HEK293 (cell line): ENCODE data around the gene MAP6.
A peak's percentile ranks its signal among the peaks of the same experiment; 100 is the strongest.

Experiments
- CTCF ChIA-PET: fragments of 350-600 bp; formaldehyde crosslinking; extraction: SDS; loops from one replicate; lab custom pipeline; 2021; ENCODE audit warnings: antibody characterized with exemption; lab: Yijun Ruan, JAX
- POLR2A ChIA-PET: fragments of 300-600 bp; formaldehyde crosslinking; extraction: SDS; loops from one replicate; lab custom pipeline; 2020; ENCODE audit warnings: antibody characterized with exemption, inconsistent platforms; lab: Yijun Ruan, JAX
- H3K27ac ChIP-seq: fragments of 200-500 bp; sonication (Bioruptor generic); 2 replicates; pipeline ENCODE4 v1.5.1; 2014; ENCODE audit warnings: low read depth, low read length, control low read depth, inconsistent platforms; ENCODE audit errors: extremely low read depth
- H3K36me3 ChIP-seq, 2 experiments: fragments of 200-500 bp in 1 of 2; sonication (Bioruptor generic) in 1 of 2; 1 replicate in 1 of 2; 2 replicates in 1 of 2; pipeline ENCODE4 v1.5.1; 2014 to 2017; ENCODE audit warnings: inconsistent platforms in 2 of 2, low read length in 2 of 2; ENCODE audit not compliant: control insufficient read depth in 2 of 2, insufficient read depth in 1 of 2
- H3K4me1 ChIP-seq: fragments of 200-500 bp; sonication (Bioruptor generic); 2 replicates; pipeline ENCODE4 v1.5.1; 2014; ENCODE audit warnings: mild to moderate bottlenecking, low read length, inconsistent platforms; ENCODE audit not compliant: control insufficient read depth, insufficient read depth
- H3K4me3 ChIP-seq: 2 replicates; pipeline ENCODE4 v1.5.1; 2011; ENCODE audit warnings: low read depth, mild to moderate bottlenecking, control low read depth, low read length, moderate library complexity
- H3K9me3 ChIP-seq: fragments of 200-500 bp; sonication (Bioruptor generic); 2 replicates; pipeline ENCODE4 v1.5.1; 2014; ENCODE audit warnings: low read depth, low read length, inconsistent platforms; ENCODE audit not compliant: control insufficient read depth, insufficient read depth
- BCL11A ChIP-seq: fragments of 450-650 bp; formaldehyde crosslinking; IDR thresholded peaks from 2 replicates; pipeline ENCODE4 v1.5.1; 2016; ENCODE audit warnings: low read depth, missing biosample characterization, missing genetic modification characterization
- EGR2 ChIP-seq: fragments of 450-650 bp; formaldehyde crosslinking; IDR thresholded peaks from 2 replicates; pipeline ENCODE4 v1.5.1; 2016; ENCODE audit warnings: low read depth, missing biosample characterization, missing genetic modification characterization
- HOXC10 ChIP-seq: sonication (generic); formaldehyde crosslinking; IDR thresholded peaks from 2 replicates; pipeline ENCODE4 v1.8.1; 2023; ENCODE audit warnings: mild to moderate bottlenecking, missing genetic modification reagents
- MEIS1 ChIP-seq: sonication (generic); formaldehyde crosslinking; IDR thresholded peaks from 2 replicates; pipeline ENCODE4 v1.8.1; 2022; ENCODE audit warnings: missing genetic modification reagents, mild to moderate bottlenecking, borderline replicate concordance
- REPIN1 ChIP-seq: fragments of 450-650 bp; formaldehyde crosslinking; IDR thresholded peaks from 2 replicates; pipeline ENCODE4 v1.5.1; 2017; ENCODE audit warnings: missing biosample characterization, missing genetic modification characterization, low read depth
- ZBTB20 ChIP-seq: fragments of 450-650 bp; formaldehyde crosslinking; IDR thresholded peaks from 2 replicates; pipeline ENCODE4 v1.5.1; 2016; ENCODE audit warnings: missing biosample characterization, missing genetic modification characterization
- ZFP3 ChIP-seq: fragments of 450-650 bp; formaldehyde crosslinking; IDR thresholded peaks from 2 replicates; pipeline ENCODE4 v1.5.1; 2016; ENCODE audit warnings: low read depth, missing biosample characterization, missing genetic modification characterization
- ZFP37 ChIP-seq: fragments of 450-650 bp; formaldehyde crosslinking; IDR thresholded peaks from 2 replicates; pipeline ENCODE4 v1.5.1; 2016; ENCODE audit warnings: missing biosample characterization, missing genetic modification characterization
- ZIC2 ChIP-seq: fragments of 450-650 bp; formaldehyde crosslinking; IDR thresholded peaks from 2 replicates; pipeline ENCODE4 v1.5.1; 2016; ENCODE audit warnings: missing biosample characterization, missing genetic modification characterization
- ZNF121 ChIP-seq: fragments of 450-650 bp; formaldehyde crosslinking; IDR thresholded peaks from 2 replicates; pipeline ENCODE4 v1.5.1; 2016; ENCODE audit warnings: missing biosample characterization, missing genetic modification characterization
- ZNF132 ChIP-seq: fragments of 450-650 bp; formaldehyde crosslinking; IDR thresholded peaks from 2 replicates; pipeline ENCODE4 v1.5.1; 2017; ENCODE audit warnings: missing biosample characterization, missing genetic modification characterization, borderline replicate concordance
- ZNF155 ChIP-seq: fragments of 450-650 bp; formaldehyde crosslinking; IDR thresholded peaks from 2 replicates; pipeline ENCODE4 v1.5.1; 2016; ENCODE audit warnings: missing biosample characterization, missing genetic modification characterization
- ZNF175 ChIP-seq: fragments of 450-650 bp; formaldehyde crosslinking; IDR thresholded peaks from 2 replicates; pipeline ENCODE4 v1.5.1; 2016; ENCODE audit warnings: missing biosample characterization, missing genetic modification characterization
- ZNF221 ChIP-seq: fragments of 450-650 bp; formaldehyde crosslinking; IDR thresholded peaks from 2 replicates; pipeline ENCODE4 v1.5.1; 2017; ENCODE audit warnings: missing biosample characterization, missing genetic modification characterization, borderline replicate concordance
- ZNF24 ChIP-seq: fragments of 450-650 bp; formaldehyde crosslinking; IDR thresholded peaks from 2 replicates; pipeline ENCODE4 v1.5.1; 2016; ENCODE audit warnings: missing biosample characterization, missing genetic modification characterization
- ZNF274 ChIP-seq, 2 experiments: fragments of 200-500 bp in 1 of 2; fragments of 450-650 bp in 1 of 2; sonication (Bioruptor generic) in 1 of 2; formaldehyde crosslinking in 1 of 2; IDR thresholded peaks; 2 replicates each; pipeline versions ENCODE4 v1.5.1 to v1.6.1; 2014 to 2016; ENCODE audit warnings: borderline replicate concordance in 1 of 2, inconsistent platforms in 1 of 2, low read length in 1 of 2, missing biosample characterization in 1 of 2, missing genetic modification characterization in 1 of 2
- ZNF37A ChIP-seq: fragments of 450-650 bp; IDR thresholded peaks from 2 replicates; pipeline ENCODE4 v1.5.1; 2018; ENCODE audit warnings: missing biosample characterization, missing genetic modification characterization
- ZNF416 ChIP-seq: fragments of 450-650 bp; formaldehyde crosslinking; IDR thresholded peaks from 2 replicates; pipeline ENCODE4 v1.5.1; 2016; ENCODE audit warnings: missing biosample characterization, missing genetic modification characterization
- ZNF843 ChIP-seq: fragments of 450-650 bp; formaldehyde crosslinking; IDR thresholded peaks from 2 replicates; pipeline ENCODE4 v1.5.1; 2016; ENCODE audit warnings: missing biosample characterization, missing genetic modification characterization
- ZSCAN16 ChIP-seq: fragments of 450-650 bp; formaldehyde crosslinking; IDR thresholded peaks from 2 replicates; pipeline ENCODE4 v1.5.1; 2016; ENCODE audit warnings: missing biosample characterization, missing genetic modification characterization
- TF ChIP-seq, protein P1 (sequence below): fragments of 450-650 bp; formaldehyde crosslinking; IDR thresholded peaks from 2 replicates; pipeline ENCODE4 v1.5.1; 2016; ENCODE audit warnings: missing biosample characterization, missing genetic modification characterization
- TF ChIP-seq, protein P2 (sequence below): fragments of 450-650 bp; formaldehyde crosslinking; IDR thresholded peaks from 2 replicates; pipeline ENCODE4 v1.5.1; 2016; ENCODE audit warnings: missing biosample characterization, missing genetic modification characterization
- TF ChIP-seq, protein P3 (sequence below): sonication (generic); formaldehyde crosslinking; IDR thresholded peaks from 2 replicates; pipeline ENCODE4 v1.8.1; 2022; ENCODE audit warnings: mild to moderate bottlenecking, moderate library complexity, missing genetic modification reagents
- TF ChIP-seq, protein P4 (sequence below): fragments of 450-650 bp; formaldehyde crosslinking; IDR thresholded peaks from 2 replicates; pipeline ENCODE4 v1.5.1; 2017; ENCODE audit warnings: missing biosample characterization, missing genetic modification characterization
- TF ChIP-seq, protein P5 (sequence below): fragments of 450-650 bp; formaldehyde crosslinking; IDR thresholded peaks from 2 replicates; pipeline ENCODE4 v1.5.1; 2017; ENCODE audit warnings: missing biosample characterization, missing genetic modification characterization
- TF ChIP-seq, protein P6 (sequence below): fragments of 450-650 bp; formaldehyde crosslinking; IDR thresholded peaks from 2 replicates; pipeline ENCODE4 v1.5.1; 2016; ENCODE audit warnings: missing biosample characterization, missing genetic modification characterization

MAP6 gene

DNA sequence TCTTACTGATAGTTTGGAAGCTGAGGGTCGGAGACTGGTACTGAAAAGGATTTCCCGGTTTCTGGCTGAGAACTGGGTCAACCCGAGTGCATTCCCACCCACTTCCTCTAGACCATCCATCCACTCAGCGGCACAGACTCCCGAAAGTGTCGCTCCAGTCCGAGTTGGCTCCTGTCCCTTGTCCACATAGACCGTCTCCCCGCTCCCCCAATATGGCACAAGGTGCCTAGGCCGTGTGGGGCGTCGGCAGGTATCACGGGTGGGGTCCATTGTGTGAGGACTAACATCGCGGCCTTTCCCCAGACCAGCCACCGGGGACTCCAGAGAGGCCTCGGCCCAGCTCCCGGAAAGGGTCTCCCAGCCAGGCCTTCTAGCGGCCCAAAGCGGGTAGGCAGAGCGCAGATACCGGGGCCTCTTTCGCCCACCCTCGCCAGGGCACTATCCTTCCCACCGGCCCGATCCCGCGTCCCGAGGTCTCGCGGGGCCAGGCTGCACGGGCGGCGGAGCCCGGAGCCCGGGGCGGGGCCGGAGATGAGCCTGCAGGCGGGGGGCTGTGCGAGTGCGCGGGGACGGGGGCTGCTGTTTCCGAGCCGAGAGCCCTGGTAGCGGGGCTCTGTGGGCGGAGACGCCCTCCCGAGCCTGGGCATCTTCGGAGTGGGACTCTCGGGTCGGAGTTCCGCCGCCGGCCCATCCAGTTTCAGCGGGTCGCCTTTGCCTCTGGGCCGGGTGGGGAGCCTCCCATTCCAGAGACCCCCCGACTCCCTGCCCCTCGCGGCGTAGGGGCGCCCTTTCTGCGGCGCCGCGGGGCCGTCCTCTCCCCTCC lies 85.7 kb downstream of the MAP6 start (continued):
- TF ChIP-seq, protein P1, sequence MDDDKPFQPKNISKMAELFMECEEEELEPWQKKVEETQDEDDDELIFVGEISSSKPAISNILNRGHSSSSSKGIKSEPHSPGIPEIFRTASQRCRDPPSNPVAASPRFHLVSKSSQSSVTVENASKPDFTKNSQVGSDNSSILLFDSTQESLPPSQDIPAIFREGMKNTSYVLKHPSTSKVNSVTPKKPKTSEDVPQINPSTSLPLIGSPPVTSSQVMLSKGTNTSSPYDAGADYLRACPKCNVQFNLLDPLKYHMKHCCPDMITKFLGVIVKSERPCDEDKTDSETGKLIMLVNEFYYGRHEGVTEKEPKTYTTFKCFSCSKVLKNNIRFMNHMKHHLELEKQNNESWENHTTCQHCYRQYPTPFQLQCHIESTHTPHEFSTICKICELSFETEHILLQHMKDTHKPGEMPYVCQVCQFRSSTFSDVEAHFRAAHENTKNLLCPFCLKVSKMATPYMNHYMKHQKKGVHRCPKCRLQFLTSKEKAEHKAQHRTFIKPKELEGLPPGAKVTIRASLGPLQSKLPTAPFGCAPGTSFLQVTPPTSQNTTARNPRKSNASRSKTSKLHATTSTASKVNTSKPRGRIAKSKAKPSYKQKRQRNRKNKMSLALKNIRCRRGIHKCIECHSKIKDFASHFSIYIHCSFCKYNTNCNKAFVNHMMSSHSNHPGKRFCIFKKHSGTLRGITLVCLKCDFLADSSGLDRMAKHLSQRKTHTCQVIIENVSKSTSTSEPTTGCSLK (tag by site-specific recombination), result no peak
- no peak for TF ChIP-seq ZNF221 (tag by site-specific recombination)
- no peak for TF ChIP-seq HOXC10 (CRISPR knock-in tag)
- TF ChIP-seq, protein P2, sequence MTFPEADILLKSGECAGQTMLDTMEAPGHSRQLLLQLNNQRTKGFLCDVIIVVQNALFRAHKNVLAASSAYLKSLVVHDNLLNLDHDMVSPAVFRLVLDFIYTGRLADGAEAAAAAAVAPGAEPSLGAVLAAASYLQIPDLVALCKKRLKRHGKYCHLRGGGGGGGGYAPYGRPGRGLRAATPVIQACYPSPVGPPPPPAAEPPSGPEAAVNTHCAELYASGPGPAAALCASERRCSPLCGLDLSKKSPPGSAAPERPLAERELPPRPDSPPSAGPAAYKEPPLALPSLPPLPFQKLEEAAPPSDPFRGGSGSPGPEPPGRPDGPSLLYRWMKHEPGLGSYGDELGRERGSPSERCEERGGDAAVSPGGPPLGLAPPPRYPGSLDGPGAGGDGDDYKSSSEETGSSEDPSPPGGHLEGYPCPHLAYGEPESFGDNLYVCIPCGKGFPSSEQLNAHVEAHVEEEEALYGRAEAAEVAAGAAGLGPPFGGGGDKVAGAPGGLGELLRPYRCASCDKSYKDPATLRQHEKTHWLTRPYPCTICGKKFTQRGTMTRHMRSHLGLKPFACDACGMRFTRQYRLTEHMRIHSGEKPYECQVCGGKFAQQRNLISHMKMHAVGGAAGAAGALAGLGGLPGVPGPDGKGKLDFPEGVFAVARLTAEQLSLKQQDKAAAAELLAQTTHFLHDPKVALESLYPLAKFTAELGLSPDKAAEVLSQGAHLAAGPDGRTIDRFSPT (tag by site-specific recombination), result no peak
- no peak for TF ChIP-seq BCL11A (tag by site-specific recombination)
- TF ChIP-seq ZIC2 (tag by site-specific recombination), result no peak
- TF ChIP-seq, protein P3, sequence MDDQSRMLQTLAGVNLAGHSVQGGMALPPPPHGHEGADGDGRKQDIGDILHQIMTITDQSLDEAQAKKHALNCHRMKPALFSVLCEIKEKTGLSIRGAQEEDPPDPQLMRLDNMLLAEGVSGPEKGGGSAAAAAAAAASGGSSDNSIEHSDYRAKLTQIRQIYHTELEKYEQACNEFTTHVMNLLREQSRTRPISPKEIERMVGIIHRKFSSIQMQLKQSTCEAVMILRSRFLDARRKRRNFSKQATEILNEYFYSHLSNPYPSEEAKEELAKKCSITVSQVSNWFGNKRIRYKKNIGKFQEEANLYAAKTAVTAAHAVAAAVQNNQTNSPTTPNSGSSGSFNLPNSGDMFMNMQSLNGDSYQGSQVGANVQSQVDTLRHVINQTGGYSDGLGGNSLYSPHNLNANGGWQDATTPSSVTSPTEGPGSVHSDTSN (CRISPR knock-in tag), result 0 out of 2 replicates have a peak, but pooled peaks have one; percentile 12
- TF ChIP-seq EGR2 (tag by site-specific recombination), result no peak
- no peak for TF ChIP-seq ZNF155 (tag by site-specific recombination)
- no peak for TF ChIP-seq ZSCAN16 (tag by site-specific recombination)
- no peak for TF ChIP-seq ZNF24 (tag by site-specific recombination)
- no peak for TF ChIP-seq ZNF121
- TF ChIP-seq, protein P4, sequence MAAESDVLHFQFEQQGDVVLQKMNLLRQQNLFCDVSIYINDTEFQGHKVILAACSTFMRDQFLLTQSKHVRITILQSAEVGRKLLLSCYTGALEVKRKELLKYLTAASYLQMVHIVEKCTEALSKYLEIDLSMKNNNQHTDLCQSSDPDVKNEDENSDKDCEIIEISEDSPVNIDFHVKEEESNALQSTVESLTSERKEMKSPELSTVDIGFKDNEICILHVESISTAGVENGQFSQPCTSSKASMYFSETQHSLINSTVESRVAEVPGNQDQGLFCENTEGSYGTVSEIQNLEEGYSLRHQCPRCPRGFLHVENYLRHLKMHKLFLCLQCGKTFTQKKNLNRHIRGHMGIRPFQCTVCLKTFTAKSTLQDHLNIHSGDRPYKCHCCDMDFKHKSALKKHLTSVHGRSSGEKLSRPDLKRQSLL (tag by site-specific recombination), result no peak
- TF ChIP-seq ZNF843 (tag by site-specific recombination), result no peak
- TF ChIP-seq, protein P5, sequence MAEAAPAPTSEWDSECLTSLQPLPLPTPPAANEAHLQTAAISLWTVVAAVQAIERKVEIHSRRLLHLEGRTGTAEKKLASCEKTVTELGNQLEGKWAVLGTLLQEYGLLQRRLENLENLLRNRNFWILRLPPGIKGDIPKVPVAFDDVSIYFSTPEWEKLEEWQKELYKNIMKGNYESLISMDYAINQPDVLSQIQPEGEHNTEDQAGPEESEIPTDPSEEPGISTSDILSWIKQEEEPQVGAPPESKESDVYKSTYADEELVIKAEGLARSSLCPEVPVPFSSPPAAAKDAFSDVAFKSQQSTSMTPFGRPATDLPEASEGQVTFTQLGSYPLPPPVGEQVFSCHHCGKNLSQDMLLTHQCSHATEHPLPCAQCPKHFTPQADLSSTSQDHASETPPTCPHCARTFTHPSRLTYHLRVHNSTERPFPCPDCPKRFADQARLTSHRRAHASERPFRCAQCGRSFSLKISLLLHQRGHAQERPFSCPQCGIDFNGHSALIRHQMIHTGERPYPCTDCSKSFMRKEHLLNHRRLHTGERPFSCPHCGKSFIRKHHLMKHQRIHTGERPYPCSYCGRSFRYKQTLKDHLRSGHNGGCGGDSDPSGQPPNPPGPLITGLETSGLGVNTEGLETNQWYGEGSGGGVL (tag by site-specific recombination), result no peak
- TF ChIP-seq ZNF416 (tag by site-specific recombination), result no peak

DNA sequence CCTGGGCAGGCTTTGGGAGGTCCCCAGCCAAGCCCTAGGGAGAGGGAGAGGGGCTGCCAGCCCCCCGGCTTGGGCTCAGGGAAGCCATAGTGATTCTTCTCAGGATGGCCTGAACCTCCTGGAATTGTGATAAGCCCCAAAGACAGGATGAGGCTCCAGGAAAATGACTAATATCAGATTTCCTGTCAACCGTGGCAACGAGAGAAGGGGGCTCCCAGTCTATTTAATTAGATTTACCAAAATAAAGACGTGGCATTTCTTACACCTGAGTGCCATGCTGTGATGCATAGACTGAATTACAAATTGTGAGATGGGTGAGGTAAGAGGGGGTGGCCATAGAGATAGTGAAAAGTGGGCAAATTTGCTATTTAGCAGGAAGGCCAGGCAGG lies 86.3 kb downstream of the MAP6 start:
- Histone ChIP-seq H3K27ac (0 out of 2 replicates have a peak overlapping the region, but pooled peaks have one; percentile 78), H3K9me3 (no peaks in the 10 kb centered on the region), H3K4me3 (no peak overlapping the region), H3K36me3 (no peaks in the 10 kb centered on the region), H3K4me1 (no peaks in the 10 kb centered on the region)
- ChIA-PET POLR2A (interaction anchor here (0.8 to 2.5 kb wide), 2 partner anchors 19 to 20 kb away, joined by 3 to 11 read pairs; partner anchors contain the start of gene SERPINH1), CTCF (interaction anchor here (0.7 kb wide), 1 partner anchor 526 kb away, joined by 3 read pairs; no protein-coding TSS in a partner anchor)
- no peak for TF ChIP-seq REPIN1 (tag by site-specific recombination)
- no peak for TF ChIP-seq ZNF132 (tag by site-specific recombination)
- no peak for TF ChIP-seq MEIS1 (CRISPR knock-in tag)
- TF ChIP-seq, protein P6, sequence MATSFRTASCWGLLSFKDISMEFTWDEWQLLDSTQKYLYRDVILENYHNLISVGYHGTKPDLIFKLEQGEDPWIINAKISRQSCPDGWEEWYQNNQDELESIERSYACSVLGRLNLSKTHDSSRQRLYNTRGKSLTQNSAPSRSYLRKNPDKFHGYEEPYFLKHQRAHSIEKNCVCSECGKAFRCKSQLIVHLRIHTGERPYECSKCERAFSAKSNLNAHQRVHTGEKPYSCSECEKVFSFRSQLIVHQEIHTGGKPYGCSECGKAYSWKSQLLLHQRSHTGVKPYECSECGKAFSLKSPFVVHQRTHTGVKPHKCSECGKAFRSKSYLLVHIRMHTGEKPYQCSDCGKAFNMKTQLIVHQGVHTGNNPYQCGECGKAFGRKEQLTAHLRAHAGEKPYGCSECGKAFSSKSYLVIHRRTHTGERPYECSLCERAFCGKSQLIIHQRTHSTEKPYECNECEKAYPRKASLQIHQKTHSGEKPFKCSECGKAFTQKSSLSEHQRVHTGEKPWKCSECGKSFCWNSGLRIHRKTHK (tag by site-specific recombination), result no peak
- TF ChIP-seq ZFP37, result no peak
- TF ChIP-seq ZNF37A (tag by site-specific recombination), result no peak
- TF ChIP-seq ZNF274 (IDR thresholded peaks at IDR 0.05; ENCODE audit: low read length), result no peak
- TF ChIP-seq ZNF274 (tag by site-specific recombination; IDR thresholded peaks at IDR 0.05; ENCODE audit: borderline replicate concordance), result no peak
- TF ChIP-seq ZBTB20 (tag by site-specific recombination), result no peak
- no peak for TF ChIP-seq ZFP3
- TF ChIP-seq ZNF175 (tag by site-specific recombination), result no peak
